Measurements from ENCODE around the gene MARS1.

DNA sequence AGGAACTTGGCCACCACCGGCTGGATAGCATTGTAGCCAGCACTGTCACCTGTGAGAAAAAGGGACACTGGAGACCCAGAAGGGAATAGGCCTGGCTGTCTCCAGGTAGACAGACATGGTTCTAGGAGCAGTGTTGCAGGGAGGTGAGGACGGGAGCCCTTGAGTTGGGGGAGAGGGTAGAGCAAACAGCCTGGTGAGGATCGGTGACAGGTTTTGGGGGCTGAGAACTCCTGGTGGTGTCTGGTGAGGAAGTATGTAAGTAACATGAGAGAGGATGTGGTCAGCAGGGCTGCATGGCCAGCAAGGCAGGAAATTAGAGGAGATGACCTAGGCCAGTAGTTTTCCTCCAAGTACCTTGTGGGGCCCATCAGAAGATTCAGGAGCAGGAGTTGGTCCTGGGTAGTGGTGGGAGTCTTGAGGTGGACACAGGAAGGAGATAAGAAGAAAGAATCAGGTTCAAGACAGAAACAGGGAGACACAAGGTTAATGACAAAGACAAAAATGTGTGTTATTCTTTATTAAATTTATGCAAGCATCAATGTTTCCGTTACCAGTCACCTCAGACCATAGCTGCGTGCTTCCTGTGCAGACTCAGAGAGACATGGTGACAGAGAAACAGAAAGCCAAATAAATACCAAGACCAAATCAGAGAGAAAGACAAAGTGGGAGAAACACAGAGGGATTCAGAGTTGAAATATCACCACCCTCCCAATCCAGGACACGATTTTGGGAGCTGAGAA, 8.3 kb upstream of the MARS1 start, which contains the start of gene ARHGAP9:
- TF ChIP-seq CTCF (IDR thresholded peaks at IDR 0.05; ENCODE audit: low read depth, low read length) (no peak), EZH2phosphoT487 (IDR thresholded peaks at IDR 0.05; ENCODE audit: low read depth) (no peak)

All from OCI-LY3 (cell line).